H1 (cell line): ENCODE data around the gene MOGAT2. TPM values are rescaled to one million over a fixed set of nuclear protein-coding genes. Genes with fewer than 3 reads are reported as not detected.
A peak's percentile ranks its signal among the peaks of the same experiment; 100 is the strongest.

Experiments used
- ATF3 ChIP-seq: IDR thresholded peaks from 2 replicates; pipeline ENCODE4 v1.6.1; 2011; ENCODE audit warnings: low read depth, mild to moderate bottlenecking, low read length; ENCODE audit not compliant: insufficient read depth
- BCL11A ChIP-seq, 2 experiments: IDR thresholded peaks; one replicate each; pipeline ENCODE4 v1.6.1; 2011; ENCODE audit warnings: low read depth in 2 of 2, low read length in 2 of 2, mild to moderate bottlenecking in 2 of 2
- BRCA1 ChIP-seq: IDR thresholded peaks from 2 replicates; pipeline ENCODE4 v1.6.1; 2012; ENCODE audit warnings: low read depth, low read length, improper control_type of control experiment
- CBX5 ChIP-seq: fragments of 300-800, 300-1000 bp; sonication (generic); IDR thresholded peaks from 2 replicates; pipeline ENCODE4 v1.7.1; 2016; ENCODE audit warnings: antibody characterized with exemption, low read length, low read depth
- CBX8 ChIP-seq: fragments of 300-800, 300-1000 bp; sonication (generic); IDR thresholded peaks from 2 replicates; pipeline ENCODE4 v1.7.1; 2016; ENCODE audit warnings: low read depth, low read length, borderline replicate concordance
- CHD1 ChIP-seq: IDR thresholded peaks from 2 replicates; pipeline ENCODE4 v1.6.1; 2012; ENCODE audit warnings: low read depth, low read length, improper control_type of control experiment
- FOSL1 ChIP-seq: IDR thresholded peaks from 2 replicates; pipeline ENCODE4 v1.6.1; 2011; ENCODE audit warnings: mild to moderate bottlenecking, low read depth, low read length, moderate library complexity; ENCODE audit not compliant: insufficient read depth
- HDAC6 ChIP-seq: IDR thresholded peaks from one replicate; pipeline ENCODE4 v1.7.1; 2012; ENCODE audit warnings: low read depth, mild to moderate bottlenecking, inconsistent platforms, low read length, moderate library complexity
- JUN ChIP-seq: IDR thresholded peaks from 2 replicates; pipeline ENCODE4 v1.6.1; 2011; ENCODE audit warnings: low read depth, mild to moderate bottlenecking, improper control_type of control experiment, low read length
- KDM1A ChIP-seq: fragments of 200-600, 300-600 bp; sonication (generic); IDR thresholded peaks from 2 replicates; pipeline ENCODE4 v1.7.1; 2016; ENCODE audit warnings: mild to moderate bottlenecking, low read length, borderline replicate concordance
- KDM5A ChIP-seq: fragments of 200-600 bp; IDR thresholded peaks from 2 replicates; pipeline ENCODE4 v1.7.1; 2012; ENCODE audit warnings: mild to moderate bottlenecking, low read length, inconsistent platforms, mixed read lengths
- POLR2A ChIP-seq, 2 experiments: IDR thresholded peaks; 1 replicate in 1 of 2; 2 replicates in 1 of 2; pipeline ENCODE4 v1.6.1; 2011; ENCODE audit warnings: low read depth in 2 of 2, low read length in 2 of 2, mild to moderate bottlenecking in 2 of 2; ENCODE audit errors: control extremely low read depth in 1 of 2
- POU5F1 ChIP-seq: IDR thresholded peaks from 2 replicates; pipeline ENCODE4 v1.6.1; 2011; ENCODE audit warnings: low read depth, mild to moderate bottlenecking, low read length, moderate library complexity
- RBBP5 ChIP-seq: IDR thresholded peaks from 2 replicates; pipeline ENCODE4 v1.7.1; 2012; ENCODE audit warnings: low read depth, mild to moderate bottlenecking, inconsistent platforms, low read length, moderate library complexity, borderline replicate concordance
- RNF2 ChIP-seq: fragments of 200-900, 300-1000 bp; sonication (generic); IDR thresholded peaks from 2 replicates; pipeline ENCODE4 v1.7.1; 2016; ENCODE audit warnings: borderline replicate concordance, low read depth, mild to moderate bottlenecking, antibody characterized with exemption, low read length; ENCODE audit not compliant: poor library complexity, severe bottlenecking; ENCODE audit errors: missing control alignments
- RXRA ChIP-seq: IDR thresholded peaks from 2 replicates; pipeline ENCODE4 v1.6.1; 2011; ENCODE audit warnings: low read depth, mild to moderate bottlenecking, low read length, moderate library complexity; ENCODE audit not compliant: insufficient read depth
- SIN3A ChIP-seq, 2 experiments: IDR thresholded peaks in 1 of 2; conservative IDR thresholded peaks in 1 of 2; 2 replicates each; pipeline ENCODE4 v1.6.1; 2011 to 2012; ENCODE audit warnings: low read length in 2 of 2, improper control_type of control experiment in 1 of 2, low read depth in 1 of 2, mild to moderate bottlenecking in 1 of 2
- SP1 ChIP-seq: IDR thresholded peaks from 2 replicates; pipeline ENCODE4 v1.6.1; 2011; ENCODE audit warnings: low read depth, low read length
- SUZ12 ChIP-seq: fragments of 200-600 bp; sonication (generic); IDR thresholded peaks from 2 replicates; pipeline ENCODE4 v1.6.1; 2012; ENCODE audit warnings: mild to moderate bottlenecking, inconsistent platforms, low read length, moderate library complexity, mixed read lengths
- TCF12 ChIP-seq: IDR thresholded peaks from 2 replicates; pipeline ENCODE4 v1.6.1; 2011; ENCODE audit warnings: low read depth, mild to moderate bottlenecking, low read length
- TEAD4 ChIP-seq: IDR thresholded peaks from 2 replicates; pipeline ENCODE4 v1.6.1; 2012; ENCODE audit warnings: low read depth, low read length, inconsistent platforms, mixed read lengths
- YY1 ChIP-seq: IDR thresholded peaks from 2 replicates; pipeline ENCODE4 v1.6.1; 2011; ENCODE audit warnings: low read depth, mild to moderate bottlenecking, low read length
- ZNF274 ChIP-seq: IDR thresholded peaks from 2 replicates; pipeline ENCODE4 v1.7.0; 2012; ENCODE audit warnings: low read length, borderline replicate concordance; ENCODE audit errors: extremely low read depth
- polyA plus RNA-seq, 7 experiments: library from polyadenylated mRNA; depleted of rRNA in 3 of 7; stranded (reverse) in 5 of 7; unstranded in 2 of 7; fragments of >200 nt in 5 of 7; fragments of 200-250 nt in 2 of 7; gene quantifications; 1 replicate in 5 of 7; 2 replicates in 1 of 7; 4 replicates in 1 of 7; pipeline versions ENCODE4 v1.2.1 to v1.2.3, GENCODE V29; 2011 to 2013; ENCODE audit warnings: missing spikeins in 2 of 7, mixed read lengths in 2 of 7
- total RNA-seq: library from RNA; stranded (reverse); fragmentation: NEBNext Ultra II Directional; extraction: Animal tissue kit (Norgen Biotek cat#: 25700); gene quantifications from 2 replicates; pipeline ENCODE4 v1.2.1, GENCODE V29; 2021

MOGAT2 gene
- total and polyA plus RNA-seq, 2 of the 8 experiments (the other 6 are each of a cell fraction or from before 2014, with no cell fraction given) = not detected

GRCh38 chr11:75768112-75768908 is 50.7 kb downstream of the MOGAT2 start, which contains the start of gene DGAT2 (continued):
- TF ChIP-seq BCL11A (IDR thresholded peaks at IDR 0.05; ENCODE audit: low read depth in 2 of 2, low read length in 2 of 2) (no peak), FOSL1 (no peak), HDAC6 (no peak), CBX8 (no peak), SP1 (no peak), TEAD4 (no peak), RXRA (no peak), ZNF274 (no peak), SIN3A (conservative IDR thresholded peaks at IDR 0.05 in 1 of 2, IDR thresholded peaks at IDR 0.05 in 1 of 2; ENCODE audit: low read depth in 1 of 2, low read length in 2 of 2) (no peak), TCF12 (no peak), RNF2 (peak; percentile 52), ATF3 (no peak), RBBP5 (no peak; the same call in 1 of the 2 replicates), POU5F1 (no peak), POLR2A (IDR thresholded peaks at IDR 0.05; ENCODE audit: control extremely low read depth in 1 of 2, low read depth in 2 of 2, low read length in 2 of 2) (no peak), CBX5 (no peak), KDM5A (no peak), YY1 (no peak), JUN (no peak), CHD1 (peak; percentile 88), SUZ12 (no peak), KDM1A (no peak), BRCA1 (no peak)
